CD4-positive, CD25-positive, alpha-beta regulatory T cell (primary cell): ENCODE results near the gene ERICH3. TPM values are rescaled to one million over a fixed set of nuclear protein-coding genes. Genes with fewer than 3 reads are reported as not detected.

ENCODE experiments used
- ATAC-seq, 2 donors: fragments of 150-1000 bp; cut with Tn5 transposase; one replicate each; pipeline ENCODE4 v1.10.0; 2021; ENCODE audit warnings: low read depth in 2 of 2, moderate number of reproducible peaks in 2 of 2, moderate library complexity in 1 of 2
- DNase-seq, 3 donors: peaks; one replicate each; pipeline versions ENCODE4 v3.0.0 to v3.0.0-alpha.2; 2012 to 2022; ENCODE audit warnings: mixed read lengths in 1 of 3
- H3K27ac ChIP-seq: one replicate; pipeline ENCODE4 v1.7.0; 2013; ENCODE audit warnings: mild to moderate bottlenecking, low read length; ENCODE audit not compliant: insufficient read depth, poor library complexity, severe bottlenecking
- H3K27me3 ChIP-seq: one replicate; pipeline ENCODE4 v1.7.0; 2013; ENCODE audit warnings: low read length; ENCODE audit not compliant: control insufficient read depth, insufficient read depth
- H3K36me3 ChIP-seq: one replicate; pipeline ENCODE4 v1.7.0; 2013; ENCODE audit warnings: mild to moderate bottlenecking, low read length, moderate library complexity; ENCODE audit not compliant: control insufficient read depth, insufficient read depth
- H3K4me1 ChIP-seq: 2 replicates; pipeline ENCODE4 v1.7.0; 2013; ENCODE audit warnings: mild to moderate bottlenecking, low read length; ENCODE audit not compliant: insufficient read depth, control insufficient read depth, poor library complexity, severe bottlenecking
- H3K4me3 ChIP-seq: one replicate; pipeline ENCODE4 v1.7.0; 2013; ENCODE audit warnings: low read depth, mild to moderate bottlenecking, low read length, moderate library complexity
- H3K9me3 ChIP-seq, 2 experiments: 1 replicate in 1 of 2; 2 replicates in 1 of 2; pipeline ENCODE4 v1.7.0; 2013; ENCODE audit warnings: low read length in 2 of 2, mild to moderate bottlenecking in 1 of 2, moderate library complexity in 1 of 2; ENCODE audit not compliant: control insufficient read depth in 2 of 2
- H3K27ac Mint-ChIP-seq, 3 donors: one replicate each; pipeline ENCODE4 v1.8.0; 2020 to 2022; ENCODE audit warnings: mild to moderate bottlenecking in 3 of 3, mixed read lengths in 3 of 3, moderate library complexity in 2 of 3
- H3K27me3 Mint-ChIP-seq: one replicate; pipeline ENCODE4 v1.8.0; 2022; ENCODE audit warnings: mild to moderate bottlenecking, mixed read lengths
- H3K36me3 Mint-ChIP-seq: one replicate; pipeline ENCODE4 v1.8.0; 2020; ENCODE audit warnings: mixed read lengths
- H3K4me1 Mint-ChIP-seq, 4 donors: one replicate each; pipeline ENCODE4 v1.8.0; 2020 to 2022; ENCODE audit warnings: mixed read lengths in 4 of 4, mild to moderate bottlenecking in 1 of 4
- H3K4me3 Mint-ChIP-seq, 4 donors: one replicate each; pipeline ENCODE4 v1.8.0; 2020 to 2022; ENCODE audit warnings: mild to moderate bottlenecking in 4 of 4, mixed read lengths in 4 of 4, moderate library complexity in 3 of 4
- H3K9me3 Mint-ChIP-seq, 7 donors: one replicate each; pipeline ENCODE4 v1.8.0; 2020 to 2022; ENCODE audit warnings: mixed read lengths in 7 of 7, mild to moderate bottlenecking in 3 of 7, moderate library complexity in 2 of 7
- polyA plus RNA-seq, 4 donors: library from polyadenylated mRNA; unstranded; fragments of 300-500 nt; fragmentation: Illumina TruSeq; gene quantifications; one replicate each; pipeline ENCODE4 v1.2.3, GENCODE V29; 2021
- total RNA-seq: library from RNA; stranded (reverse); gene quantifications from one replicate; pipeline ENCODE4 v1.2.3, GENCODE V29; 2022

ERICH3 gene
- total and polyA plus RNA-seq, 5 donors from 2014 or later, result not detected

- Mint-ChIP-seq H3K4me3 (no peak overlapping the region), H3K4me1 (no peaks in the 10 kb centered on the region), H3K9me3 (peaks cover 0 to 4% (median 0%) of the 10 kb centered on the region in 7 donors), H3K27ac (no peak overlapping the region), H3K36me3 (no peaks in the 10 kb centered on the region), H3K27me3 (peaks cover 7% of the 10 kb centered on the region)
- DNase-seq (no peak), ATAC-seq (no peak)
- Histone ChIP-seq H3K4me3 (no peak overlapping the region), H3K4me1 (no peaks in the 10 kb centered on the region), H3K27ac (no peak overlapping the region), H3K27me3 (no peaks in the 10 kb centered on the region), H3K36me3 (no peaks in the 10 kb centered on the region), H3K9me3 (no peaks in the 10 kb centered on the region)
These were observed 36.3 kb downstream of the ERICH3 start for GRCh38 chr1:74637296-74637695.

GRCh38 chr1:74629283-74629682, 44.3 kb downstream of the ERICH3 start:
- Mint-ChIP-seq H3K36me3 (no peaks in the 10 kb centered on the region), H3K27me3 (peaks cover 9% of the 10 kb centered on the region), H3K4me1 (no peaks in the 10 kb centered on the region), H3K9me3 (peaks cover 0 to 6% (median 0%) of the 10 kb centered on the region in 7 donors), H3K4me3 (no peak overlapping the region), H3K27ac (no peak overlapping the region)
- no peak overlapping the region for H3K27ac ChIP-seq
- no peak overlapping the region for H3K4me3 ChIP-seq
- no peaks in the 10 kb centered on the region for H3K4me1 ChIP-seq
- DNase-seq, result no peak
- H3K27me3 ChIP-seq, result no peaks in the 10 kb centered on the region
- no peaks in the 10 kb centered on the region for H3K36me3 ChIP-seq
- ATAC-seq, result no peak
- no peaks in the 10 kb centered on the region for H3K9me3 ChIP-seq

- H3K4me1 Mint-ChIP-seq, result no peaks in the 10 kb centered on the region
- DNase-seq (no peak), ATAC-seq (no peak)
- H3K27ac Mint-ChIP-seq, result no peak overlapping the region
- H3K27me3 ChIP-seq, result no peaks in the 10 kb centered on the region
- H3K9me3 Mint-ChIP-seq, result peaks cover 0 to 2% (median 0%) of the 10 kb centered on the region in 7 donors
- no peak overlapping the region for H3K4me3 Mint-ChIP-seq
- no peaks in the 10 kb centered on the region for H3K9me3 ChIP-seq
- H3K27me3 Mint-ChIP-seq, result peaks cover 4% of the 10 kb centered on the region
- H3K4me3 ChIP-seq, result no peak overlapping the region
- H3K4me1 ChIP-seq, result no peaks in the 10 kb centered on the region
- no peaks in the 10 kb centered on the region for H3K36me3 ChIP-seq
- no peak overlapping the region for H3K27ac ChIP-seq
- no peaks in the 10 kb centered on the region for H3K36me3 Mint-ChIP-seq
These were observed 49.9 kb downstream of the ERICH3 start for GRCh38 chr1:74623716-74624115.

- H3K4me3 Mint-ChIP-seq, result no peak overlapping the region
- H3K9me3 Mint-ChIP-seq, result peaks cover 0 to 2% (median 0%) of the 10 kb centered on the region in 7 donors
- Histone ChIP-seq H3K4me3 (no peak overlapping the region), H3K4me1 (no peaks in the 10 kb centered on the region), H3K27me3 (no peaks in the 10 kb centered on the region), H3K27ac (no peak overlapping the region), H3K36me3 (no peaks in the 10 kb centered on the region), H3K9me3 (no peaks in the 10 kb centered on the region)
- ATAC-seq, result no peak
- no peaks in the 10 kb centered on the region for H3K4me1 Mint-ChIP-seq
- no peak for DNase-seq
- no peaks in the 10 kb centered on the region for H3K36me3 Mint-ChIP-seq
- no peaks in the 10 kb centered on the region for H3K27me3 Mint-ChIP-seq
- no peak overlapping the region for H3K27ac Mint-ChIP-seq
These were observed 53.4 kb downstream of the ERICH3 start for GRCh38 chr1:74620242-74620641.

- no peak overlapping the region for H3K27ac ChIP-seq
- H3K4me3 ChIP-seq, result no peak overlapping the region
- H3K4me1 ChIP-seq, result no peaks in the 10 kb centered on the region
- H3K36me3 ChIP-seq, result no peaks in the 10 kb centered on the region
- no peaks in the 10 kb centered on the region for H3K27me3 Mint-ChIP-seq
- no peaks in the 10 kb centered on the region for H3K9me3 ChIP-seq
- ATAC-seq (no peak), DNase-seq (no peak)
- peaks cover 0 to 2% (median 0%) of the 10 kb centered on the region in 7 donors for H3K9me3 Mint-ChIP-seq
- H3K4me1 Mint-ChIP-seq, result no peaks in the 10 kb centered on the region
- no peak overlapping the region for H3K27ac Mint-ChIP-seq
- H3K36me3 Mint-ChIP-seq, result no peaks in the 10 kb centered on the region
- no peak overlapping the region for H3K4me3 Mint-ChIP-seq
- H3K27me3 ChIP-seq, result no peaks in the 10 kb centered on the region
These were observed 54.6 kb downstream of the ERICH3 start for GRCh38 chr1:74618974-74619373.

GRCh38 chr1:74613894-74614293, 59.7 kb downstream of the ERICH3 start:
- H3K27me3 Mint-ChIP-seq, result no peaks in the 10 kb centered on the region
- no peak overlapping the region for H3K4me3 ChIP-seq
- H3K27ac Mint-ChIP-seq, result no peak overlapping the region
- no peaks in the 10 kb centered on the region for H3K9me3 ChIP-seq
- ATAC-seq (no peak), DNase-seq (no peak)
- H3K36me3 Mint-ChIP-seq, result no peaks in the 10 kb centered on the region
- no peaks in the 10 kb centered on the region for H3K4me1 Mint-ChIP-seq
- H3K4me3 Mint-ChIP-seq, result no peak overlapping the region
- H3K4me1 ChIP-seq, result no peaks in the 10 kb centered on the region
- H3K27ac ChIP-seq, result no peak overlapping the region
- H3K27me3 ChIP-seq, result no peaks in the 10 kb centered on the region
- no peaks in the 10 kb centered on the region for H3K9me3 Mint-ChIP-seq
- H3K36me3 ChIP-seq, result no peaks in the 10 kb centered on the region

- ATAC-seq, result no peak
- Histone ChIP-seq H3K27me3 (no peaks in the 10 kb centered on the region), H3K27ac (no peak overlapping the region), H3K36me3 (no peaks in the 10 kb centered on the region), H3K4me1 (no peaks in the 10 kb centered on the region), H3K9me3 (no peaks in the 10 kb centered on the region), H3K4me3 (no peak overlapping the region)
- Mint-ChIP-seq H3K4me1 (no peaks in the 10 kb centered on the region), H3K27ac (no peak overlapping the region), H3K4me3 (no peak overlapping the region), H3K27me3 (no peaks in the 10 kb centered on the region), H3K36me3 (no peaks in the 10 kb centered on the region), H3K9me3 (no peaks in the 10 kb centered on the region)
- no peak for DNase-seq
These were observed 61.7 kb downstream of the ERICH3 start for GRCh38 chr1:74611887-74612286.

- DNase-seq (no peak), ATAC-seq (no peak)
- Histone ChIP-seq H3K4me3 (no peak overlapping the region), H3K36me3 (no peaks in the 10 kb centered on the region), H3K27ac (no peak overlapping the region), H3K9me3 (no peaks in the 10 kb centered on the region), H3K27me3 (no peaks in the 10 kb centered on the region), H3K4me1 (no peaks in the 10 kb centered on the region)
- no peaks in the 10 kb centered on the region for H3K27me3 Mint-ChIP-seq
- no peaks in the 10 kb centered on the region for H3K4me1 Mint-ChIP-seq
- no peak overlapping the region for H3K4me3 Mint-ChIP-seq
- H3K36me3 Mint-ChIP-seq, result no peaks in the 10 kb centered on the region
- peaks cover 0 to 2% (median 0%) of the 10 kb centered on the region in 7 donors for H3K9me3 Mint-ChIP-seq
- H3K27ac Mint-ChIP-seq, result no peak overlapping the region
These were observed 62.6 kb downstream of the ERICH3 start for GRCh38 chr1:74610961-74611360.
